NCI-H460 (cell line): Measurements from ENCODE around the gene TPCN2. TPM values are rescaled to one million over a fixed set of nuclear protein-coding genes. Genes with fewer than 3 reads are reported as not detected.
"Not testable (repeated sequence)": the region's sequence is repeated elsewhere in the genome, so short reads cannot be mapped to it uniquely, and the experiment has no call there.

Experiments used
- DNase-seq: peaks from one replicate; pipeline ENCODE4 v3.0.0-alpha.2; 2016; ENCODE audit warnings: low read depth; ENCODE audit errors: extremely low read depth
- total RNA-seq: library from RNA; depleted of rRNA; stranded (reverse); fragments of >200 nt; shearing (Covaris generic); gene quantifications from 2 replicates; pipeline ENCODE4 v1.2.3, GENCODE V29; 2014

The TPCN2 gene
- total RNA-seq, 1 experiment from 2014 or later, result 4.6 TPM

DNA sequence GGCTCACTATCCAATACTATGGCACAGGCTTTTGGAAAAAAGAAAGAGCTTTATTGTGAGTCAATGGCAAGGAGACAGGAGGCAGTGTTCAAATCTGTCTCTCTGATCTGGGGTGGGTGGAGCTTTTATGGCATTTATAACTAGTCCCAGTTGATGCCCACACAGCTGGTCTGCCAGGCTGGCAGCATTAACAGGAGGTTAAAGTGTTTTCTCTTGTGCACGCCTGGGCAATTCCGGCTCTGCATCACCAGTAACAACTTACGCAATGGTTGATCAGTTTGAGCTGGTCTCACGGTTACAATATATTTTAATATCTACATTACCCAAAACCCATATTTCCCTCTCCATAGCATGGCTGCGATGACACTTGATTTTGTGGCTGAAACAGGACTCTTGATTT is 91.9 kb downstream of the TPCN2 start:
- DNase-seq, result no peak

DNA sequence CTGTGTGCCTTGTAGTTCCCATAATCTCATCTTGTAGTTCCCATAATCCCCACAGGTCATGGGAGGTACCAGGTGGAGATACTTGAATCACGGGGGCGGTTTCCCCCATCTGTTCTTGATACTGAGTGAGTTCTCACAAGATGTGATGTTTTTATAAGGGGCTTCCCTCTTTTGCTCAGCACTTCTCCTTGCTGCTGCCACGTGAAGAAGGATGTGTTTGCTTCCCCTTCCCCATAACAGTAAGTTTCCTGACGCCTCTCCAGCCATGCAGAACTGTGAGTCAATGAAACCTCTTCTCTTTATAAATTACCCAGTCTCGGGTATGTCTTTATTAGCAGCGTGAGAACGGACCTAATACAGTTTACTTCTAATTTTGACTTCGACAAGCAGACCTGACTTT is 93.0 kb downstream of the TPCN2 start:
- no peak for DNase-seq

DNA sequence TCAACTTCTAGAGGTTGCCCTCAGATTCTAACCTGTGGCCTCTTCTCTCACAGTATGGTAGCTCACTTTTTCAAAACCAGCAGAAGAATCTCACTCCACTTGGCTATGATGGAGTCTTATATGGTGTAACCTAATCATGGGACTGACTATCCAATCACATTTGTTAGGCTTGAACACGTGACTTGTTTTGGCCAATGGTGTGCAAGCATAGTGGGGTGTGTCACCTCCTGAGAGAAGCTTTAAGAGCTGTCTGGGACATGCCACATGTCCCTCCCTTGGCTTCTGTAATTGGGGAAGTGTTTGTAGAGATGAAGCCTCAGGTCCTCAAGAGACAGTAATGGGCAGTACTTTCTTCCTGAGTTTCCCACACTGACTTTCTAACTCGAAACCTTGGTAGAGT is 94.2 kb downstream of the TPCN2 start:
- DNase-seq, result no peak

DNA sequence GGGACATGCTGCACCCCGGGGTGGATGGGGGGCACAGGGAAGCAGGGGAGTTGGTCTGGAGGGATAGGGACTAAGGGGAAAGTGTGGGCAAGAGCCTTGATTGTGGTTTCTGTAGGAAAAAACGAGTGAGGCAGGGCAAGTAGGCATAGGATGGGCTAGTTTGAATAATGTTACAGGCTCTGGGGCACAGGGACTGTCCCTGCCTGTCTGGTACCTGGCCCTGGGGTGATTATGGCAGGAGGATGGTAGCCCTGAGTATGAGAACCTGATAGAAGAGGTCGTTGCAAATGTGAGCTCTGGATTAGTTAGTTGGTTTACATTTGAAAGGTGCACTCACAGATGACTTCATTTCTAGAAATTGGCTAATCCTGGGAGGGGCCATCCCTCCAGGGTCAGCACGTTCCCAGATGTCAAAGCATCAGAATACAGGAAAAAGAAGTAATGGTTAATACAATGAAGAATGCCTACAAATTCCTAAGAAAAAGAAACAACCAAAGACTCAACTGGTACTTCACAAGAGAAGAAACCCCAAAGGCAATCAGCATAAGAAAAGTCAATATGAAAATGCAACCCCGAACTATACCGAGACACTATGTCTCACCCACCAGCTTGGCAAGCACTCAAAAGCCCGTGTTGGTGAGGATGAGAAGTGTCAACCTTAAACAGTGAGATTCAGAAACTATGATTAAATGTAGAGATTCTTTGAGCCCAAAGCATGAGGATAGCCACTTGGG is 95.8 kb downstream of the TPCN2 start:
- no peak for DNase-seq

DNA sequence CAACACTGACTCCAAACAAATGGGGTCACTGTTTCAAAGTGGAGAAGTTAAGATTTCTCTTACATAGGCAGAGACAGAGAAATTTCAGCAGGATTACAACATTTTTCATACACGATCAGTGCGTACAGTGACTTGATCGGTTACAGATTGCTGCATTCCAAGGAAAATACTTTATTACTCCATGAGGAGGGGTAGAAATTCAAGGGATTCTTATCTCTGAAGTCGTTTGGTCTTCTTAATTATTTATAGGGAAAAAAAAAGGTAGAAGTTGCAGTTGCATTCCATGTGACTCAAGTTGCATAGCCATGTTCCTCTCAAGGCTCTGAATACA is 96.3 kb downstream of the TPCN2 start:
- DNase-seq, result no peak

DNA sequence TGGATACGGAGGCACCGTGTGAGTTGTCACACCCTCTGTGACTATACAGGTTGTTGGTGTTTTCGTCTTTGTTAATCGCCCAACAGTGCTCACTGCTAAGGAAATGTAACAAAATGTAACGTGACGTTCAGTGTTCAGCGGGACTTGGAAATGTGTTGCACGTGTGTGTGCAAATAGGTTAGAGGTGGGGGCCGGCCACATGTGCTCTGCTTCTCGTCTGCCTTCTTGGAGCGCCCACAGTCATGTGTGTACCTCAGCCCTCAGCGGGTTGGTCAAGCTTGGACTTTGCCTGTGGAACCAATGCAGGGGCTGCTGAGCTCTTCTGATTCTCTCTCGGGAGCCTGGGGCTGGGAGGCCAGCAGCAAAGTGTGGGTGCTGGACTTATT is 99.6 kb downstream of the TPCN2 start:
- no peak for DNase-seq

DNA sequence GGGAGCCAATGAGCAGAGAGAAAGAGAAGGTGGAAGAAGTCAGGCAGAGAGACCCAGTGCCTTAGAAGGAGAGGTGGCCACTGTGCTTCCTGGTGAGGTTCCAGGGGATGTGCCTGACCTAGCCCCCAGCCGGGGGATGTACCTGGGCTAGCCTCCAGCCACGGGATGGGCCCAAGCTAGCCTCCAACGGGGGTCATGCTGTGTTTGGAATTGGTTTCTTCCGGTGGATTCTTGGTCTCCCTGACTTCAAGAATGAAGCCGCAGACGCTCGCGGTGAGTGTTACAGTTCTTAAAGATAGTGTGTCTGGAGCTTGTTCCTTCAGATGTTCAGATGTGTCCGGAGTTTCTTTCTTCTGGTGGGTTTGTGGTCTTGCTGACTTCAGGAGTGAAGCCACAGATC is 100.1 kb downstream of the TPCN2 start:
- DNase-seq, result no peak

DNA sequence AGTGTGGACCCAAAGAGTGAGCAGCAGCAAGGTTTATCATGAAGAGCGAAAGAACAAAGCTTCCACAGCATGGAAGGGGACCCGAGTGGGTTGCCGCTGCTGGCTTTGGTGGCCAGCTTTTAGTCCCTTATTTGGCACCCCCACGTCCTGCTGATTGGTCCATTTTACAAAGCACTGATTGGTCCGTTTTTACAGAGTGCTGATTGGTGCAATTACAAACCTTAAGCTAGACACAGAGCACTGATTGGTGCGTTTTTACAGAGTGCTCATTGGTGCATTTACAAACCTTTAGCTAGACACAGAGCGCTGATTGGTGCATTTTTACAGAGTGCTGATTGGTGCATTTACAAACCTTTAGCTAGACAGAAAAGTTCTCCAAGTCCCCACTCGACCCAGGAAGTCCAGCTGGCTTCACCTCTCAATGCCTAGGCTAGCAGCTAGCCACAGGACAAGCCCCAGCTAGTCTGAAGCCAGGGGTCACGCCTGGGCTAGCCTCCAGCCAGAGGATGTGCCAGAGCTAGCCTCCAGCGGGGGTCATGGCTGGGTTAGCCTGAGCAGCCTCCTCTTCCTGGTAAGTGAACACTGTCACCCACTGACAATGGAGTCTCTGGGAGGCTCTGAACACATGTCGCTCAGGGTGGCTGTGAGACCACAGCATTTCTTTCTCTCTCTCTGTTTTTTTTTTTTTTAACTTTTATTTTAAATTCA is 100.8 kb downstream of the TPCN2 start:
- not testable (repeated sequence) for DNase-seq

DNA sequence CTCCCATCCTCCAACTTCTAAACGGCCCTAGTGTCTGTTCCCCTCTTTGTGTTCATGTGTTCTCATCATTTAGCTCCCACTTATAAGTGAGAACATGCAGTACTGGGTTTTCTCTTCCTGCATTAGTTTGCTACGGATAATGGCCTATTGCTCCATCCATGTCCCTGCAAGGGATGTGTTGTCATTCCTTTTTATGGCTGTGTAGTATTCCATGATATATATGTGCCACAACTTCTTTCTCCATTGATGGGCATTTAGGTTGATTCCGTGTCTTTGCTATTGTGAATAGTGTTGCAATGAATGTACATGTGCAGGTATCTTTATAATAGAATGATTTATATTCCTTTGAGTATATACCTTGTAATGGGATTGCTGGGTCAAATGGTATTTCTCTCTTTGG is 101.4 kb downstream of the TPCN2 start:
- DNase-seq, result no peak

DNA sequence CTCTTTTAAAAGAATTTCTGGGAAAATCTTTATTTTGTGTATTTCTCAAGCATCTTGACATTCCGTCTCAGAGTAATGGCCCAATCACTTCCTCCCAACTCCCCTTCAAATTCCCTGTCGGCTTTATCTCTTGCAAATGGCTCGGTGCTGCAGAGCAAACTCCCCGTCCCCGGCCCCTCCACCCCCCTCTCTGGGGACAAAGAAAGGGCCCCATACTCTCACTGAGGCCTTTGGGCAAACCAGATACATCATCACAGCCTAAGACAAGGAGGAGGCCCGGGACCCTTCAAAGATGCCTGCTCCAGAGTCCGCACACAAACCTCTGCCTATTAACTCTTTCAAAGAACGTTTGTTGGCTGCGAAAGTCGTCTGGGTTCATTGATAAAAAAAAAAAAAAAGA is 103.1 kb downstream of the TPCN2 start:
- no peak for DNase-seq

DNA sequence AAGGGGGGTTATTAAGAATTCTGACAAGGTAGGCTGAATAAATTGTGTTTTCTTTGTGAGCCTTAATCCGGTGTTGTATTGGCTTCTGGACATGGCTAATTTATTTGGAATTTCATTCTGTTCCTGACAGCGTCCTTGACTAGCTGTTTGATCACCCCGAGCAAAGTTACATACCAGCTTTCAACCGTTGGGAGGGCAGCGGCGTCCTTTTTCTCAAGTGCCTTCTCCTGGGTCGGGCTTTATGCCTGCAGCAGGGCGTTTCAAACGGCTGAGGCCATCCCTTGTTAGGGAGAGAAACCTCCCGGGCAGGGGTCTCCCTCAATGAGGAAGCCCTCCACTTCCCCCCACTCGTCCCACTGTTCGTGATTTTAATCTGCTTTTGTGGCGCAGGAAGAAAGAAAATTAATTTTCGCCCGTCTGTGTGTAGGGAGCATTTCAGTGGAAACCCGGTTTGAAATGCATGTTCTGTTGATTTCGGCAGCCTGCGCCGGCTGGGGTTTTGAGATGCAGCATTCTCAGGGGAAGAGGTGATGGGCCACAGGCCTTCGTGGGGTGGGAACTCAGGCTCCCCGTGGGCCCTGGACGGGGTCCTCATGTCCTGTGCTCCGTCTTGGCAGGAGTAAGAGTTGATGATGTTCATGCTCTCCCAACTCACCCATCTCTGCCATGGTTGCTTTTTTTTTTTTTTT is 104.1 kb downstream of the TPCN2 start:
- DNase-seq, result no peak

DNA sequence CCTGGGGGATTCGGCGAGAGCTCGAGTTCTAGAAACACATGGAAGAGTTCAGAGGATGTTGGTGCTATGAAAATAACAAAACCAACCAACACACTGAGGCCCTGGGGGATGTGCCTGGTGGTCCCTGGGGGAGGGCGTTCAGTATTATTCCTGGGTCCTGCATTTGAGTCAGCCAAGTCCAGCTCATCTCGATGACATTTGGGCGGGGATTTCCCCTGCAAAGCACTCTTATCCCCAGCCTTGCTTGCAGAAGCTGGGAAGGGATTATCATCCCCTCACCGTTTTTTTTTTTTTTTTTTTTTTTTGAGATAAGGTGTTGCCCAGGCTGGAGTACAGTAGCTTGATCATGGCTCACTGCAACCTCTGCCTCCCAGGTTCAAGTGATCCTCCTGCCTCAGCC is 104.9 kb downstream of the TPCN2 start:
- DNase-seq, result no peak

DNA sequence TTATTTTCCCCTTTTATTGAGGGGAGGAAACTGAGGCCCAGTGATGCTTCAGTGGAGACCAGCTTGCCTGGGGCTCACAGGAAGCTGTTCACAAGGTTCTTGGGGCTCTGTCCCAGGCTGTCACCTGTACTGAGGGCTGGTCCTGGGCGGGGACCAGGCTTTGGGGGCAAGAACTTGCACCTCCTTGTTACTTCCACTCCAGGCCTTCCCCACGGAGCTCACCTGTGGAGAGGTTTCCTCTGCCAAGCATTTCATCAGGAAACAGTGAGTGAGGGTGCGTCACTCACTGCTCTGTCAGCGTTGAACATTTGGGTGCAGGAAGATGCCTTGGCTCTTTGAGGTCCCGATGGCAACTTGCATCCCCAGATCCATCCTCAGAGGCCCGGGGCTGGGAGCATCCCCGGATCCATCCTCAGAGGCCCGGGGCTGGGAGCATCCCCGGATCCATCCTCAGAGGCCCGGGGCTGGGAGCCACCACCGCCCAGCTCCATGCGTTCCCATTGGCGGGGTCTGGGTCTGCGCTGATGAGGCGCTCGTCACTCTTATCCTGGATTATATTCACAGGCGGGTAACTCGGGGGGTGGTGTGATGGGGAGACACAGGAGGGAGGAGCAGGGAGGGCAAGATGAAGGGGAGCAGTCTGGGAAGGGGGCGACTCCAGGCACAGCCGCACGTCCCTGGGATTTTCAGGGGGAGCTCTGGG is 105.6 kb downstream of the TPCN2 start:
- DNase-seq, result no peak

DNA sequence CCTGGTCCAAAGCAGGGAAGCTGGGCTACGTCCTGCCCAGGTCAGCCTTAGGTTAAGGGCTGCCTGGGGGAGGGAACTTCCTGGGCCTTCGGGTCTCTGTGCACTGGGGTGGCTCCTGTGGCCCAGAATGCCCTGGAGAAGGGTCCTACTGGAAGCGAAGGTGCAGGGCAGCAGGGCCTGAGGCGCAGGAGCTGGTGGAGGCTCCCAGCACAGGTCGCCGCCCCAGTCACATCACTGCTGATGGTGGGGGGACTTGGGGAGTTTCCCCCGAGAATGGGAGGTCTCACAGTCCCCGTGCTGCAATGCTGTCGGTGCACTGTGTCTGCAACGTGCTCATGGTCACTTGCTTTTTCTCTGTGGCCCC is 106.2 kb downstream of the TPCN2 start:
- no peak for DNase-seq

DNA sequence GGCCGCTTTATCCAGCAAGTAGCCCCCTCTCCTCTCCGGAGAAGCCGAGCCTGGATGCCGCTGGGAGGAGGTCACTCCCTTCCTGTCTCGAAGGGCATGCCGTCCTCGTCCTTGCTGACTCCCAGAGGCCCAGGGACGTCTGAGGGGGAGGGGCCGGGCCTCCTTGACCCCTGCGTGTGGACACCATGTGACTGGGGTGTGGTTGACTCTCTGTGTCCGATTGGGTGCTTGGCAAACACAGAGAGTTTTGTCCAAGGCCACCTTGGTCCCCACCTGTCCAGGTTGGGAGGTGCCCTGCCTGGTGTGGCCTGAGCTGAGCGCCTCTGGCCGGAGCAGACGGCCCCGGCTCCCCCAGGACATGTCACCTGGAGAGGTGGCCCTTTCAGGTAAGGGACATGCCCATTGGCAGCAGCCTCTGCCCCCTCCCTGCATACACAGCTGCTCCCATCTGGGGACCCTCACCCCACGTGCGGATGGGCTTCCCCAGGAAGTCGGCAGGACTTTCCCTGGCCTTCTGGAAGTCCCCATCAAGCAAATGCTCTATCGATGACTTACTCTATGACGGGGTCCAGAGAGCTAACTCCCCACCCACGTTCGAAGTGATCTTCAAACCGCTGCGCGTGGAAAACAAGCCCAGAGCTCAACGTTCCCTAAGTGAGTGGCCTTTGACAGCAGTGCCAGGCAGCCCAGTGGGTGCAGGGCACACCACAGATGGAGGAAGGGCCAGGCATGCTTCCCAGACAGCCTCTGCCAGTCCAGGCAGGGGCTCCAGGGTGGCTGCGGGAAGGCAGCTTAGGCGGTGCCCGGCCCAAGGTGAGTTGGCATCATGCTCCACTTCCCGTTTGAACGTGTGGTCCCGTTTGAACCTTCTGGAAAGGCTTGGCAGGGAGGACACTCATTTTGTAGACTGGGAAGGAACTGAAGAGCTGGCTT is 106.8 kb downstream of the TPCN2 start, which contains the start of gene SMIM38:
Gene SMIM38, plus strand, starts transcription at position 634 of the 933 bp plus-strand sequence. CDS start 1,912 bp downstream, outside the sequence.
- no peak for DNase-seq

DNA sequence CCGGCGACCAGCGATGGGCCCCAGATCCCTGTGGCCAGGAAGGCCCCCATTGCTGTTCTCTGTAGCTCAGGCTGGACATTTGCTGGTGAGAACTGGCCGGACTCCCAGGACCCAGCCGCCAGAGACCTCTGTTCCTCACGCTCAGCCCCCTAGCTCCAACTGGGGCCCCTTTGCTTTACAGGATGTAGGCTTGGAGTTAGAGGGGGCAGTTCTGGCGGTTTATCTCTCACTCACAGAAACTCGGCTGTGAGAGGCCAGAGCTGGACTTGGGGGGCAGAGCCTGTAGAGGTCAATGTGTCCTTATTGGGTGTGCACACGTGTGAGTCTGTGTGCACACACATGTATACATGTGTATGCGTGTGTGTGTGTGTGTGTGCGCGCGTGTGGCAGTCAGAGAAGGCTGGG is 107.5 kb downstream of the TPCN2 start:
- DNase-seq, result no peak

DNA sequence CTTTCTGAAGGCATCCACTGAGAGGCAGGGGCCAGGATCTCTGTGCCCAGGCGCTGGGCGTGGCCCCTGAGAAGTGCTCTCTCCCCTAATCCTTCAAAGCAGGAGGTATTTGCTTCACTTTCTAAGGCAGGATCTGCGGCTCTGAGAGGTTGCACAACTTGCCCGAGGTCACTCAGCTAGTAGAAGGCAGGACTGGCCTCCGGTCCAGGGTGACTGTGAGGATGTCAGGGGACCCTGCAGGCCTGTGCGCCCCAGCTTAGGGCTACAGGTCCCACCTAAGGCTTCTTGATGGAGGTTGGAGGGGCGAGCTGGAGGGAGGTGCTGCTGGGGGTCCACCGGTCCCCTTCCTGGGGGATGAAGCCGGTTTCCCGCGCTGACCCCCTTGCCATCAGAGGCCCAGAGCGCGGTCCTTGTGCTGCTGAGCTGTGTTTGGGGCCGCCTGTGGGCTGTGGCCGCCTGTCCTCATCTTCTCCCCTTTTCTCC is 108.0 kb downstream of the TPCN2 start:
- no peak for DNase-seq

DNA sequence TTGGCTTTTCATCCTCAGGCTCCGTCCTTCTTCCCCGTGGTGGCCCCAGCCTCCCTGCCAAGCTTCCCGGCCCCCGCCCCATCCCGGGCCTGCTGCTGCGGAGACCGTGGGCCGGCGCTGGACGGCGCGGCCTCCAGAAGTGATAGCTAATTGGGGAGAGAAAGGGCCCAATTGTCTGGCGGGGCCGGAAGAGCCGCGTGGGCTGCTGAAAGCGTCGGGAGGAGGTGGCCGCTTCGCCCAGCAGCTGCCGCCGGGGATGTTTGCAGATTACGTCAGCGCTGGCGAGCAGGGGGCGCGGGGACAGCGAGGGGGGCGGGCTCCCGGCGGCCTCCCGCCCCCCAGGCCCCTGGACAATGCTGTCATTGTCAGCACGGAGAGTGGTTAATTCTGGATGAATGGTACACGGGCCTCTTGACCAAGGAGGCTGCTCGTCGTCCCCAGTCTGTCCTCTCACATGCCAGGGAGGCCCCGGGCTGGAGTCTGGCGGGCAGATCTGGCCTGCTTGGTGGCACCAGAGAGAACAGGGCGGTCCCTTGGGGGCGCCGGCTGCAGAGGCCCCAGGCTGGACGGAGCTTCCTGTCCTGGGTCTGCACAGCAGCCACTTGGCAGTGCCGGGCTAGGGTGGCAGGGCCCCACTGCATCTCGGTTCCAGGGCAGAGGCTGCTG is 108.6 kb downstream of the TPCN2 start:
- no peak for DNase-seq

DNA sequence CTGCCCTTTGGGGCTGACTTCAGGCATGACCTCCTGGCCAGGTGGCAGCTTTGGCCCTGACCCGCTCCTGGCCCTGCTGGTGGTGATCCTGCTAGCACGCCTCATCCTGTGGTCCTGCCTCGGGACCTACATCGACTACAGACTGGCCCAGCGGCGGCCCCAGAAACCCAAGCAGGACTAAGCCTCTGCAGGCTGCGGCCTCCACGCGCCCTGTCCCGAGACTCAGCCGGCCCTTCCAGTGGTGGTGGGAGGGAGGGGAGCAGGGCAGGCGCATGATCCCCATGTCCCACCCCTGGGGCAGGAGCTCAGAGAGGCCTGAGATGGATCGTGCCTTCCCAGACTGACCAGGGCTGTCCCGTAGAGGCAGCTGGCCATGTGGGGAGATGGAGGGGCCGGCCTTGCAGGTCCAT is 109.1 kb downstream of the TPCN2 start:
- DNase-seq, result no peak
